Stimulated activated CD4-positive, alpha-beta T cell treated with anti-CD3 and anti-CD28 coated beads, TNF-alpha, amount 100 ng/mL, for 1 hour (primary cell): ENCODE results near the gene TENM4.

ENCODE experiments used
- DNase-seq, 3 donors: peaks; one replicate each; pipeline ENCODE4 v3.0.0-alpha.2; 2020; ENCODE audit warnings: low read depth in 3 of 3, low spot score in 1 of 3

The TENM4 gene

DNA sequence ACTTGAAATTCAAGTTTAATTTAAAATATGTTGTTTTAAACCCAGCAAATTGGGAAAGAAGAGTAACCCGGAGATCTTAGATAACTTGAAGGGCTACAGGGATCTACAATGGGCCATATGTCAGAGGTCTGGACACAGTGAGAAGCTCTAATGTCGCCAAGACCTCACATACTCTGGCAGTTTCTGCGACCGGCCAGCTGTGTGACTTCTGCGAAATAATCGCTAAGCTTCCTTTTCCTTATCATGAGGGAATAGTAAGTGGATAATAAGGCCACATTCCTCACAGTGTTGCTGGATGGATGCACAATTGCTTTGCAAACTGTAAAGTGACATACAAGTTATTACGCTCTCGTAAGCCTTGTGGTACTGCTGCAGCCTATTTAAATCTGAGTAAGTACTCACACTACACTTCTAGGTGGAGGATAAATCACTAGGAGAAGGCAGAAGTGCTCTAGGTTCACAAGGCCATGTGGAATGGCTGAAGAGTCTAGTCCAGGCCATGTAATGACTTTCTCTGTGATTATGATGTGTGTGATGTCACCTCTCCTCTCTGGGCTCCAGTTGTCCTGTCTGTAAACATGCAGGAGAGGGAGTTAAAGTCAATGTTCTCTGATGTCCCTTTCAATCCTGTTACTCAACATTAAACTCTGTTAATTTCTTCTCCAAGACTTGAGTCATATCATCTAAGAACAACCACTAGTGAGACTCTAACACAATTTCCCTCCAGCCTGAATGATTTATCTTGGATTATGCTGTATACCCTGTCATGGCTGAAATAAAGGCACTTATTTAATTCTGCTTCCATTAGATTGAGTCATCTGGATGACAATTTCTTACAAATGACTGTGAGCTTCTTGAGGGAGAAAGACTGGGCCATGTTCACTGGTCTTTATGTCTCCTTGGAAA, 673.5 kb downstream of the TENM4 start:
- DNase-seq, result no peak

DNA sequence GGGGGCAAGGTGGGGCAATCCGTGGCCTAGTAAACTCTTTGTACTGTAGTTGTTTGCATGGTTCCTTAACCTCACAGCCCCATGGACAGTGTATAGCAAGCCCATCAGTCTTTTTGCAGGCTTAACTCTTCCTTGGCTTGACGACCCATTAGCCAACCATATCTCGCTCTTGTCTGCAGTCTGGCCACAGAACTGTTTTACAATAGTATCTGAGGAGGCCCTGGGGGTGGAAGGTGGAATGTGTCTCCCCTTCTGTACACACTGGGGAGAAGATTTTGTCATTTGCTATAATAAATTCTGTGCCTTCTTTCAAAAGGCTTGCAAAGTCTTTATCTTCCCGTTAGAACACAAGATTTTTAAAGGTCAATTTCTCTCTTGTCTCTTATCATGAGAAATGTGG, 675.9 kb downstream of the TENM4 start:
- DNase-seq, result no peak

DNA sequence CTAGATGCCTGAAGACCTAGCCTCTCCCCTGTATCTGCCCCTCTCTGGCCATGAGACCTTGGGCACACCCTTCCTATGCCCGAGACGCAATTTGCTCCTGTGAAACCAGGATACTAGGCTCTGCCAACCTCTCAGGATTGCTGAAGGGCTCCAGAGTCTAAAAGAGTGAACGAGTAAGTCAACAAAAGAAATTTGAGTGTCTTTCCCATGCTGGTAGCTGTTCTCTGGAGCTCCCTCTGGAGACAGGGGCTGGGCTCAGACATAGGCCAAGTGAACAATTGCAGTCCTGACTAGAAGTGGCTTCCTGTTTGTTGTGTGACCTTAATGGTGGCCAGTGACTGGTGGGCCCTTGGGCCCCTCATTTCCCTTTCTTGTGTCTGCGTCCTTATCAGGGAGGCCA, 677.2 kb downstream of the TENM4 start:
- no peak for DNase-seq

DNA sequence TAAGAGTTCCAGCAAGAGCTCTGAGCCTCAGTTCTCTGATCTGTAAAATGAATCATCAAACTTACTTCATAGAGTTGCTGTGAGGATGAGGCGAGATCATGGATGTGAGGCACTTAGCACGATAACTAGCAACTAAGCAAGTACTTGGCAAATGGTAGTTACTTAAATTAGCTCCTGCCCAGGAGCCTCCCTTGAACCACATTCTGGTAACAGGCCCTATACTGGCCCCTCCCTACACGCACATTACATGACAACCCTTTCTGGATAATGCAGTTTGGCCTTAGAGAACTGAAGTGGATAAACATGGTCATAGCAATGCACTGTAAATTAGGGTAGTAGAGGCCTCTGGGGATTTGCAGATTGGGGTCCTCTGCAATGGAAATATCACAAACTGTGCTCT, 678.7 kb downstream of the TENM4 start:
- no peak for DNase-seq

DNA sequence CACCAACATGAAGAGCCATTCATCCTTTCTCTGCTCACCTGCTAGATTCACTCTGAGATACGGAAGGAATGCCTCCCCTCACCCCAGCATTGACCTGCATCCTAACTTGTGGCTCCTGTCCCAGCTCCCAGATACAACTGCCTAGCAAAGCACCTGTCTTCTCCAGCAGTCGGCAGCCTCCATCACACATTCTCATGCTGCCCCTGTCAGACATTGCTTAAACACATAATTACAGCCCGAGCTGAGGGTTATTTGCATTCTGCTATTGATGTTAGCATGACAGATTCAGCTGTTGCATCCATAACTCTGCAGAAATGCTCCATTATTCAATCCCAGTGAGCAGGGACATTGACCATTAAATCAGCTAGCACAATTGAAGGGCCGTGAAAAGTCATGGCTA, 681.8 kb downstream of the TENM4 start:
- DNase-seq, result no peak

DNA sequence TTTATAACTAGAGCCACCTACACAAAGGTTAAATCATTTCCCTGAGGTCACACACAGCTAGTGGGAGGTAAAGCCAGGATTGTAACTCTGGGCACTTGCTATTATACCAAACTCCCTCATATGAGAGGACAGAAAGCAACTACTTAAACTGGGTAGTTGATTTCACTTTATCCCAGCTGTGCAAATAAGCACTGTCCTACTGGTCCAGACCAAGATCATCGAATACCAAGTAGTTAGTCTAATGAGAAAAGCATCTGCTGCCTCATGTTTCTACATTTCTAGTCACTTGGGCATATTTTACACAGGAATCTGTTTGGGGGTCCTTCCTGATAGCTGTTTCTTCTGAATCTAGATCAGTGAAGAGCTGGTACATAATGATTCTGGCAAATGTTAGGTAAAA, 687.5 kb downstream of the TENM4 start:
- DNase-seq, result no peak

DNA sequence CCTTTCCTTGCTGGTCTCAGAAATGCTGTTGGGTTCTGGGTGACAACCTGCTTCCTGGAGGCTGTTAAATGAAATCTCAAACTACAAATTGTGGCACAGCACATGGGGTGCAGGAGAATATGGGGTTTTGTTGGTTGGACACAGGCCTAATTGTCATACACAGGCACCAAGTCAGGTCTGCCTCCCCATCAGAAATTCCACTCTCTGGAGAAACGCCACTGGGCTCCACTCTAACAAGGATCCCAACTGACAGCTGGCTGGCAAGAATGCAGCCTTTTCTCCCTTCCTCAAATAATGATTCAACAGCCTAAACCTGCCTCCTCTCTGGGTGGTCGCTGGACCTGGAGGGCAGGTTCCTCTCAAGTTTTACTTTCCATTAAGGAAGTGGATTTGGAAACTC, 688.3 kb downstream of the TENM4 start:
- no peak for DNase-seq

DNA sequence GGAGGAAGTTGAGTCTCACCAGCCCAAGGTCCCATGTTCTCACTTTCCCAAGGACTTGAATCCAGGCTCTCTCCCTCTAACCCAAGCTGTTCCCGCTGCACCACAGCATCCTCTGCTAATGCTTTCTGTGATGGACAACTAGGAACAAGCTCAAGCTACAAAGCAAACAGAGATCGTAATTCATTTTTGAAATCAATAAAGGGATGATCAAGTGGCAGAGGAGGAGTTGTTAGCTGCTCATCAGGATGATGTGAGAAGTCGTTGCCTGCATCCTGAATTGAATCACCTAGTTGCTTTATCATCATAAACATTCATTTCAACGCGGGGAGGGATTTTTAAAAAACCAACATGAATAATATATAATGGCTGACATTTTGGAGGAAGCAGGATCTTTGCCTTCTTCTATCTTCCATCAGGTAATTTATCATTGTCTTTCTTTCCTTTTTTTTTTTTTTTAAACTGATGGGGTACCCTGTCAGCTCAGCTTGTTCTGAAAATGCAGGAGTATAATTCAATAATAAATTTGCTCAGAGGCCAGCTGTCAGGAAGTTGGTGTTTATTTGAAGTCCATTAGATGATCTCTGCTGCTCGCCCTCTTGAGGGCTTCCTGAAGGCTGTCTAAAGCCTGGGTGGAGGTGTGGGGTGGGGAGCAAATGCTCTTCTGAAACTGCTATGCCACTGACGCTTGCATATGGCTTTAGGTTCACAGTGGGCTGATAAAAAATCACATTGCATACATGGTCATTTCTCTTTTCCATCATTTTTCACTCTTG, 691.7 kb downstream of the TENM4 start:
- no peak for DNase-seq

DNA sequence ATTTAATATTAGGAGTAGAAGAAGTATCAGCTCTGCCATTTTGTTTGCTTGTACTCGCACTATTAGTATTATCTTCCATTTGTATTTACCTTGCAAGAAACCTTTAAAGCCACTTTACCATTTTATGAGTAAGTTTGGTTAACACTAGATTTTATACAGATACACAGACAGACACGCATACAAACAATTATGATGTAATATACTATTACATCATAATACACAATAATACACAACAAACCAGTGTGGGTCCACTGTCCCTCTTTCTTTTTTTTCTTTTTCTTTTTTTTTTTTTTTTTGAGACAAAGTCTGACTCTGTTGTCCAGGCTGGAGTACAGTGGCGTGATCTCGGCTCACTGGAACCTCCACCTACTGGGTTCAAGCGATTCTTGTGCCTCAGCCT, 695.9 kb downstream of the TENM4 start:
- no peak for DNase-seq

DNA sequence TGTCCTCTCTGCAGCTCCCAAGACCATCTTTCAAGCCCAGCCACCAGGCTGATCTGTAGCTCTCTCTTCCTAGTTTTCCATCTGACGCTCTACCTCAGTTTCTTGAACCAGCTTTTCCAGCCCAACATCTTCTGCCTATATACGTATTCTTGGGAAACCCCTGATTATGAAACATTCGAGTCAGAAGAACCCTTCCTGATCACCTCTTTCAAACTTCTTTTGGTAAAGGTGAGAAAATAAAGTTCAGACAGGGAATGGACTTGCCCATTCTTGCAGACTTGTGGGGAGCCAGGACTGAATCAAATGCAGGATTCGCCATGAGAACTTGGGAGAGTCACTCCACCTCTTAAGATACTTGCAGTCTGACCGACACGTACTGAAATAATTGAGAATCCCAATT, 696.6 kb downstream of the TENM4 start:
- DNase-seq, result no peak

DNA sequence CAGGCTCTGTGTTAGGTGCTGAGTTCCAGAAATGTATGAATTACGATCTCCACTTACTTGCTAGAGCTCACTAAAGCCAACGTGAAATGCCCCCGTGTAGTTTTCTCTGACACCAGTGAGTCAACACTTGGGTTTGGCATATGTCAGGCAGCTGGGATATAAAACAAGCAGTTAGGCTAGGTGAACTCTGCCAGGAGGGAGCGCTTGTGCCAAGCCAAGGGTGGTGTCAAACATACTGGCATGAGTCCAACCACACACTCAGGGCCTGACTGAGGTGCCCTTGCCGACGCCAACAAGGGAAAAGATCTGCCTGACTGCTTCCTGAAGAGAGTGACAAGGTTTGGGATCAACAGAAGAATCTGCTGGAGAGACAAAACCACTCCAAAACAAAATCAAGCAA, 698.4 kb downstream of the TENM4 start:
- no peak for DNase-seq

DNA sequence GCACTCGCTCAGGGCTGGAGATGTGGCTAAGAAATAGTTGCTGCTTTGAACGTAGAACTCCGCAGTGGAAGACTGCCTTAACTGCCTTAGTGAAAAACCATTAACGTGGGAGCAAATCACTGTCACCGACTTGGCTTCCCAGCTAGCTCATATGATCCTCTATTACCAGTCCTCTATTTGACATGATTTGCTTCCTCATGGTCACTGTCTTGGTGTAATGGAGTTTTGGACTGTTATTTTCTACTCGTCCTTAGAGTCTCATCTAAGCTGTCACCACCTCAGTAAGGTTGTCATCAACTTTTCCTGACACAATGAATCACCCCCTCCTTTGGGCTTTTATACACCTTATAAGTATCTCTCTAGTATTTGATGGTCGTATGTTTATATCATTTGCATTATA, 699.1 kb downstream of the TENM4 start:
- DNase-seq, result no peak

DNA sequence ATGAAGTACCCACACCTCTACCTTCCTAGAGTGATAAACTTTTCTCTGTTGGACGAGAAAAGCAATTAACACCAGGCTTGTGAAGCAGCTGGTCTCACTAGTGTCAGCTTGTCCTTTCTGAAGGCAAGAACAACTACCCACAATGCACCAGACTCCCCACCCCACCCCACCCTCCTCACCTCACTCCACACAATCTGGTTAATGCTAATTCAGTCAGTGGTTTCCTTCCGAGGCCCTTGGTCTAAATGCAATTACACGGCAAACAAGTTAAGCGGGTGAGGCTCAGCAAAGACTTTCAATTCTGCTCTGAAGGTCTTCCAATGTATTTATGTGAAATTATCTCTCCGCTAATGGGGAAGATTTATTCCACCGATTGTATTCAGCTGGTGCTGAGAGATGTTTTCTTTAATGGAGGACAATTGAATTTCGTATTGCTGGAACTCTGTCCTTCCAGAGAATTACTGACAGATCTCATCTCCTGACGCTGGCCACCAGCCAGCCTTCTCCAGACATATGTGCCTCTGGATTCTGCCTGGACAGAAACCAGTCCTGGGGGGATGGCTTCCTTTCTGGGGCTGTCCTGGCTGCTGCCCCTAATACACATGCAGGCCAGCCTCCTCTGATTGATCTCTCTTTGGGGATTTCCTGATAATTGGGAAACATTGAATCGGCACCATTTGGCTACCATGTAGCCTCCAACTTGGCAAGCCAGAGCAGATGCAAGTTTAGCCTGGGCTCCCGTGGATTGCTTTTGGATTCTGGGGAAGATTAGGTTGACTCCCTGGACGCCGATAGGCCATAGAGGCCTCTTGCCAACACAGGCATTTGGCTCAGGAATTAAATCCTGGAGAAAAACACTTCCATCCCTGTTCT, 700.4 kb downstream of the TENM4 start:
- no peak for DNase-seq

DNA sequence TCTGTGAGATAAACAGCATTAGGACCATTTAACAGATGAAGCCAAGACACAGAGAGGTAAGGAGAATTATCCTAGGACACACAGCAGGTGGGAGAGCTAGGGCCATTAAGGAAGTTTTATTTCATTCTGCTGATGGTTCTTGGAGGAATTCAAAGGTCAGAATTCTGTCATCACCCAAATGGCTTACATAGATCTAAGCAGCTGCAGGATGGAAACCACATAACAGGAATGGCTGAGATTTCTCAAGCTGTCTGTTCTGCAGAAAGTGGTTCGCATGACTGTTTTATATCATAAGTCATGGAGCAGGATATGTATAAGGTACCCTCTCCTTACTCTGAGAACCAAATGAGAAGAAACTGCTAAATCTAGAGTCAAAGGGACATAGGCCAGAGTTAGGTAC, 702.9 kb downstream of the TENM4 start:
- DNase-seq, result no peak

DNA sequence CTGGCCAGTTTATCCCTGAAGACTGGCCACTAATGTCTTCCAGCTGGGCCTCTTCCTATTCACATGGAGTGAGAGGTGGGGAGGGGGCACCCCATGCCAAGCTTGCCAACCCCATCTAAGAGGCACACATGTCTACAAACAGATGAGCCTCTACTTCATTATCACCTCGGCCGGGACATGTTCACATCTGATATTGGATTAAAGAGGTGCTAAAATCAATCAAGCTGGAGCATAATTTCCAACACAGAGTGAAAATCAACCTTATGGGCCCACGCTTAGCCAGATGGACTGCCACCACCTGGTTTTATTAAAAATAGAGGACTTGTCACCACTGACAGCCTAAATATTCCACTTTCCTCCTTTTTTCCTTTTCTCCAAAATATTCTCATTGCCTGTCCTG, 703.5 kb downstream of the TENM4 start:
- no peak for DNase-seq

DNA sequence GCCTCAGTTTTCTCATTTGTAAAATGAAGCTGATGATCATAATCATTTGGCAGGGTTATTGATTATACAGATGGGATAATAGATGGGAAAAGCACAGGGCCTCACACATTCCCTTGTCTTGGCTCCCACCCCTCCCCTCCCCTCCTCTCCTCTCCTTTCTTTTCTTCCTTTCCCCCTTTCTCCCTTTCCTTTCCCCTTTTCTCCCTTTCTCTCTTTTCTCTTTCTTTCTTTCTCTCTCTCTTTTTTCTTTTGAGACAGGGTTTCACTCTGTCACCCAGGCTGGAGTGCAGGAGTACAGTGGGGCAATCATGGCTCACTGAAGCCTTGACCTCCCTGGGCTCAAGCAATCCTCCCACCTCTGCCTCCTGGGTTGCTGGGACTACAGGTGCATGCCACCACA, 705.1 kb downstream of the TENM4 start:
- DNase-seq, result no peak

DNA sequence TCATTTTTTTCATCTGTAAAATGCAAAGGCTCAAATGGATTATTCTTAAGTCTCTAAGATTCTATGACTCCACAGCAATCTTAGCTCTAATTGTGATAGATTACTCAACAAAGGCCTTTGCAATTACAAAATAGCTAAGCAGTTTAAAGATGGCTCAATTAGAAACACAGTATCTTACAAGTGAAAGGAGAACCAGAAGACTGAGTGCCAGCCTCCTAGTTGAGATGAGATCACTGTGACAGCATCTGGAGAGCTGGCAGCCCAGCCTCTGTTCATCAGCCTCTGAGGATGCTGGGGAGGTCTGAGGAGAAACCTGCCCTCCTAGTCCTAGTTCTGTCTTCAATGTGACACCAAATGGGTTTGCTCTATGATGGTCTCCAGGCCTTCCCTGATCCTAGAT, 707.8 kb downstream of the TENM4 start:
- no peak for DNase-seq

DNA sequence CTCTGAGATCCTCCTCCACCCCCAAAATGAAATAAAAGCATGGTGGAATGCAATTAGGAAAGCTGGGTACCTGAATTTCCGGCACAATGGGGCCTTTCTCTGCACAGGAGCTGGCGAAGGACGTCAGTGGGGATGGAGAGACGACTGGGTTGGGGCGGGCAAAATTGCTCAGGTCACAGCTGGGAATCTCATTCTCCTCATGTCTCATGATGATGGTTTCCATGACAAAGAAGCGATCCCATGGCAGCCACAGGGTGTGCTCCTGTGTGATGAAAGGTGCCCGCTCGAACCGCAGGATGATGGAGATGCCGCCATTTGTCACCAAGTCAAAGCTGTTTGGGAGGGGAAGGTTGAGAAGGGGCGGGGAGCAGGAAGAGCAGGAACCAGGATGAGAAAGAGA, 708.6 kb downstream of the TENM4 start:
- DNase-seq, result no peak

DNA sequence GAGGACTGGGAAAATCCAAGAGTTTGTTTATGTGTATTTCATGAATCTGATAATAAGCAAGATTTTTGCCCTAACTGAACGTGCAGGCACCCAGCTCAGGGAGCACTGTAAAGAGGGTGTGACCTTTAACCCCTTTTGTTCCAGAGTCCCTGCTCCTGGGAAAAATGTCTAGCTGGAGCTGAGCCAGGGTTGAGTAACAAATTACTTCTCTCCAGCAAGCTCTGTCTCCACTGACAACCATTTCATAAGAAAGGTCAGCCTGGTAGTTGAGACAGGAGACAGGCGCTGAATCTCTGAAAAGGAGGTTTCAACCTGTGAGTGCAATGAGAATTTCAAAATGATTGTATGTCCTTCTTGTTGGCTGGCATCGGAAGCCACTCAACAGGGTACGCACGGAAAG, 709.8 kb downstream of the TENM4 start:
- DNase-seq, result no peak

DNA sequence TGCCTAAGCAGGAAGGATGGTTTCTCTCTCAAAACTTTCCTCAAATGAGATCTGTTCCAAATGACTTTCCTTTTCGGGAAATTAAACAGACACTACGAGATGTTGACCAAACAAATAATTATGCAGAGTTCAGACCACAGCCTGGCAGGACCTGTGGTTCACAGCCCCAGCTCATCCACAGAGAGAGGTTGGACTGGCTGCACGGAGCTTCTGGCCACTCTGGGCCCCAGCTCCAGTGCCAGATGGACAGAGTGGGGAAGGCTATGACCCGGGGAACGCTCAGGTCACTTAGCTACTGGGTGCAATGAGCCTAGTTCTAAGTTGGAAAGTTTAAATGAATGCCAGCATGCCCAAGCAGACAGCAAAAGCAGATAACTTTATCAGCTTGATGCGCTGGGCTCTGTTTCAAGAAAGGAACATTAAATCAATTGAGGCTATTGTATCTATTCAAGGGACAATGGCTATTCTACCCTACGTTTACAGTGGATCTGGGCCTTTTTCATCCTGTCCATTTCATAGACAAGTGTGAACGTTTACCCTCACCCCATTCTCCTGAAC, 710.5 kb downstream of the TENM4 start:
- no peak for DNase-seq

DNA sequence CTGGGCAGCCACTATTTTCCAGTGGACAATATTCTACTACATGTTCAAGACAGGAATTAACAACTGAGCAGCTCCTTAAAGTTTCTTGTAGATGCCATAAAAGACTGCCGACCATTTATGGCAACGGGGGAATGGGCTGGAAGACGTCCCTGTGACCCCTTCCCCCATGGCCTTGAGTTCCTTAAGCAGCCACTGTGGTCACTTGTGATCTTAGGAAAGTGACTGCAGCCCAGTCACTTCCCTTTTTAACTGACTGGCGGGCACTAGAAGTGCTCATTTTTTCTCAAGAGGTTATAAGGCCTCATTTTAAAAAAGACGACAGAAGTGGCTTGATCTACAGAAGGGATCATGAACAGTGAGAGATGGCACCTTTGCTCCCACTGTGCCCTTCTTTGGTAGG, 713.0 kb downstream of the TENM4 start:
- no peak for DNase-seq
